Measurements from ENCODE around the gene KIF26B. TPM values are rescaled to one million over a fixed set of nuclear protein-coding genes. Genes with fewer than 3 reads are reported as not detected.
A peak's percentile ranks its signal among the peaks of the same experiment; 100 is the strongest.

Gene KIF26B
- total RNA-seq, 1 donor from 2014 or later, result 3.4 TPM

DNA sequence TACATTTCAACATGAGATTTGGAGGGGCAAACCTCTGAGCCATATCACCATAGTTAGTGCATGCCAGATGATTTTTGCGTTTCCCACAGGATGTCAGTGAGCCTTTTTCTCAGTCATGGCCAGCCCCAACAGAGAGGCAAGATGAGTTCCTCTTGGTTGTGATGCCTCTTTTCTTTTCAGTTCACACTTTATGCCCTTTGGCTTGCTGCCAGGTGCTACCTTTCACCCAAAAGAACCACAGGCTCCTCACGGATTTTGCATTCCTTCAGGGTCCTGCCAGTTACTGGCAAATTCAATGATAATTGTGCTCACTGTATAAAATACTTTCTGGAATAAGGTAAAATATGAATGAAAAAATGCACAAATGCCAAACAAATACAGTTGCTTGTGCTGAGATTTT lies 411.3 kb downstream of the KIF26B start:
- DNase-seq (ENCODE audit: low spot score), result no peak
- Mint-ChIP-seq H3K27me3 (ENCODE audit: unreplicated experiment) (peaks cover 2% of the 10 kb centered on the region), H3K27ac (ENCODE audit: unreplicated experiment) (no peak overlapping the region), H3K4me1 (ENCODE audit: unreplicated experiment) (no peaks in the 10 kb centered on the region), H3K9me3 (ENCODE audit: unreplicated experiment) (no peaks in the 10 kb centered on the region), H3K36me3 (ENCODE audit: low read depth, unreplicated experiment) (no peaks in the 10 kb centered on the region), H3K4me3 (ENCODE audit: unreplicated experiment) (no peak overlapping the region)
- TF ChIP-seq, protein P1, sequence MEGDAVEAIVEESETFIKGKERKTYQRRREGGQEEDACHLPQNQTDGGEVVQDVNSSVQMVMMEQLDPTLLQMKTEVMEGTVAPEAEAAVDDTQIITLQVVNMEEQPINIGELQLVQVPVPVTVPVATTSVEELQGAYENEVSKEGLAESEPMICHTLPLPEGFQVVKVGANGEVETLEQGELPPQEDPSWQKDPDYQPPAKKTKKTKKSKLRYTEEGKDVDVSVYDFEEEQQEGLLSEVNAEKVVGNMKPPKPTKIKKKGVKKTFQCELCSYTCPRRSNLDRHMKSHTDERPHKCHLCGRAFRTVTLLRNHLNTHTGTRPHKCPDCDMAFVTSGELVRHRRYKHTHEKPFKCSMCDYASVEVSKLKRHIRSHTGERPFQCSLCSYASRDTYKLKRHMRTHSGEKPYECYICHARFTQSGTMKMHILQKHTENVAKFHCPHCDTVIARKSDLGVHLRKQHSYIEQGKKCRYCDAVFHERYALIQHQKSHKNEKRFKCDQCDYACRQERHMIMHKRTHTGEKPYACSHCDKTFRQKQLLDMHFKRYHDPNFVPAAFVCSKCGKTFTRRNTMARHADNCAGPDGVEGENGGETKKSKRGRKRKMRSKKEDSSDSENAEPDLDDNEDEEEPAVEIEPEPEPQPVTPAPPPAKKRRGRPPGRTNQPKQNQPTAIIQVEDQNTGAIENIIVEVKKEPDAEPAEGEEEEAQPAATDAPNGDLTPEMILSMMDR (IDR thresholded peaks at IDR 0.05; ENCODE audit: unreplicated experiment), result no peak

DNA sequence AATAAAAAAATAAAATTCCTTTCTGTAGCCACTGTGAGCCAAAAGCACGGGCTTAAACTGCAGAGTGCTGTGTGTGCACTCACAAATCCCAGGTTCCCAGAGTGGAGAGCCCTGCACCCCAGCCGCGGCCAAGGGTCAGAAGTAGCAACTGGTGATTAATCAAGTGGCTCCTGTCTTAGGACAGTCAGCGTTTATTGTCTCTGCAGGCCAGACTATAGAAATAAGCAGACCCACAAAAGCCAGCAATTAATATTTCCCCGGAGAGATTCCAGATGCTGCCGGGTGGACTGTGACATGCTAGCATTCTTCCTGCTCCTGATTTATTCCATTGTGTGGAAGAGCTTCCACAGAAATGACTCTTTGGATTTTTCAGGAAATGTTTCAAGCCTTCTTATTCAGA lies 412.2 kb downstream of the KIF26B start:
- H3K4me1 Mint-ChIP-seq (ENCODE audit: unreplicated experiment), result no peaks in the 10 kb centered on the region
- DNase-seq (ENCODE audit: low spot score), result no peak

DNA sequence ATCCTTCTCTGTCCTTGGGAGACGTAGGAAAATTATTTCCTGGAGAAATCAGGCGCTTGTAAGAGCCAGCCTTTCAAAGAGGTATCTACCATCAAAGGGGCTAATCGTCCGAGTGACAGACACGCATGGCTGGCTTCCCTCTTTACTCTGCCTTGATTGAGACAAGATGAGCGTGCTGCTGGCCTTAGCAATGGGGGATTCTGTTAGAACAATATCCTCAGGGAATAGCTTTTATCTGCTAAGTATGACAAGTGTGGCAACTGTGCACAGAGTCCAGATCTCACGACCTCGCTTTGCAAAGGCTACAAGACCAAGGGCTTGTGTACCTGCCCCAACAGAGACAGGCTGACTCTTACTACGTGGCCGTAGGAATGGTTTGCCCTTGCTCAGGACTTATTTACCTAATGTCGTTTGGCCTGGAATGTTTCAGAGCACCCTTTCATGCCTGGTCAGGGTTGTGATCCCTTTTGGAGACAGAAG lies 417.1 kb downstream of the KIF26B start:
- no peak for DNase-seq (ENCODE audit: low spot score)
- Mint-ChIP-seq H3K4me1 (ENCODE audit: unreplicated experiment) (peaks cover 13% of the 10 kb centered on the region), H3K4me3 (ENCODE audit: unreplicated experiment) (no peak overlapping the region), H3K27ac (ENCODE audit: unreplicated experiment) (no peak overlapping the region), H3K27me3 (ENCODE audit: unreplicated experiment) (peaks cover 2% of the 10 kb centered on the region), H3K36me3 (ENCODE audit: low read depth, unreplicated experiment) (no peaks in the 10 kb centered on the region), H3K9me3 (ENCODE audit: unreplicated experiment) (no peaks in the 10 kb centered on the region)
- TF ChIP-seq, protein P1 (IDR thresholded peaks at IDR 0.05; ENCODE audit: unreplicated experiment), result no peak

More for the DNA sequence above, 412.2 kb downstream of the KIF26B start:
- no peaks in the 10 kb centered on the region for H3K9me3 Mint-ChIP-seq (ENCODE audit: unreplicated experiment)
- no peaks in the 10 kb centered on the region for H3K36me3 Mint-ChIP-seq (ENCODE audit: low read depth, unreplicated experiment)
- H3K27ac Mint-ChIP-seq (ENCODE audit: unreplicated experiment), result no peak overlapping the region
- no peak overlapping the region for H3K4me3 Mint-ChIP-seq (ENCODE audit: unreplicated experiment)
- TF ChIP-seq, protein P1 (IDR thresholded peaks at IDR 0.05; ENCODE audit: unreplicated experiment), result no peak
- H3K27me3 Mint-ChIP-seq (ENCODE audit: unreplicated experiment), result peaks cover 2% of the 10 kb centered on the region

DNA sequence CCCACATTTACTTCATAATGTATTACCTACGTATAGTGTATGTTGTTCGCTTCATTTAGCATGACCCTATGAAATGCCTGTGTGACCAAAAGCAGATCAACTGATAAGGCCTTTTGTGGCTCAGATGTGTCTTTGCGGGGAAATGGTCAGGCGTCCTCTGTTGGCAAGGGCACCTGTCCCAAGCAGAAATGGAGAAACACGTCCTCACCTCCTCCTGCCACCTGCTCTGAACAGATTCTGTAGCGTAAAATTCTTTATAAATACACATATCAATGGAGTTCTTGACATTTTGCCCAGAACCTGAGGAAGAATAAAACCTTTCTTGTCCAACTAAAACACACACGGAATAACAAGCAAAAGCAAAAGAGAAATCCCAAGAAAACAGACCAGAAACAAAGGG lies 417.9 kb downstream of the KIF26B start:
- no peak overlapping the region for H3K4me3 Mint-ChIP-seq (ENCODE audit: unreplicated experiment)
- H3K4me1 Mint-ChIP-seq (ENCODE audit: unreplicated experiment), result peaks cover 18% of the 10 kb centered on the region
- TF ChIP-seq, protein P1 (IDR thresholded peaks at IDR 0.05; ENCODE audit: unreplicated experiment), result no peak
- no peaks in the 10 kb centered on the region for H3K9me3 Mint-ChIP-seq (ENCODE audit: unreplicated experiment)
- DNase-seq (ENCODE audit: low spot score), result no peak
- H3K36me3 Mint-ChIP-seq (ENCODE audit: low read depth, unreplicated experiment), result no peaks in the 10 kb centered on the region
- H3K27me3 Mint-ChIP-seq (ENCODE audit: unreplicated experiment), result peaks cover 2% of the 10 kb centered on the region
- H3K27ac Mint-ChIP-seq (ENCODE audit: unreplicated experiment), result peak overlapping the region; percentile 26

DNA sequence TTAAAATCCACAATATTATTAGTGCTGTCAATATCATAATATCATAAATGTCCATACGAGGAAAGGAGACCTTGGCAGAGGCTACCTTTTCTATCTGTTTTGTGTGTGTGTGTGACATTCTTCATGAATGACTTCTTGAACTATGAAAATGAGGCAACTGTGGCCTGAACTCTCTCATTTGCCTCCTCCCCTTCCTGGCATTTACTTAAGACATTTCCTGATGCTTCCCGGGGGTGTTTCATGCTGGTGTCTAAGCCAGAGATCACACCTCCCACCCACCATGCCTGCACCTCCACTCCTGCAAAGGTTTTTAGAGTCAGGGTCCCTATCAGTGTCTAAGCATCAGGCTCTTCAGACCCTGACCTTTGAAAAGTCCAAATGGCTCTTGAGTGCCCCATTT lies 420.9 kb downstream of the KIF26B start:
- peaks cover 8% of the 10 kb centered on the region for H3K27me3 Mint-ChIP-seq (ENCODE audit: unreplicated experiment)
- peaks cover 26% of the 10 kb centered on the region for H3K4me1 Mint-ChIP-seq (ENCODE audit: unreplicated experiment)
- TF ChIP-seq, protein P1 (IDR thresholded peaks at IDR 0.05; ENCODE audit: unreplicated experiment), result no peak
- H3K36me3 Mint-ChIP-seq (ENCODE audit: low read depth, unreplicated experiment), result no peaks in the 10 kb centered on the region
- H3K4me3 Mint-ChIP-seq (ENCODE audit: unreplicated experiment), result no peak overlapping the region
- no peak overlapping the region for H3K27ac Mint-ChIP-seq (ENCODE audit: unreplicated experiment)
- no peaks in the 10 kb centered on the region for H3K9me3 Mint-ChIP-seq (ENCODE audit: unreplicated experiment)
- no peak for DNase-seq (ENCODE audit: low spot score)
